Activated CD4-positive, CD25-positive, alpha-beta regulatory T cell treated with anti-CD3 and anti-CD28 coated beads, Interleukin-2, amount 50 U/mL, for 16 hours (primary cell): Measurements from ENCODE around the gene TSPYL4.
A peak's percentile ranks its signal among the peaks of the same experiment; 100 is the strongest.
"Not testable (repeated sequence)": the region's sequence is repeated elsewhere in the genome, so short reads cannot be mapped to it uniquely, and the experiment has no call there.

Experiments used
- DNase-seq: peaks from one replicate; pipeline ENCODE4 v3.0.0-alpha.2; 2020; ENCODE audit warnings: low read depth, low spot score

Gene TSPYL4

GRCh38 chr6:116253505-116254296 is at the start of gene TSPYL4:
Gene TSPYL4 (minus strand): TSS chr6:116254075. CDS start chr6:116254008, 67 bp downstream.
- peak; percentile 79 for DNase-seq

- DNase-seq, result no peak
Observed at GRCh38 chr6:116301104-116301503, 47.2 kb upstream of the TSPYL4 start.

- no peak for DNase-seq
Observed at GRCh38 chr6:116300566-116300965, 46.7 kb upstream of the TSPYL4 start.

GRCh38 chr6:116298973-116299372 is 45.1 kb upstream of the TSPYL4 start:
- no peak for DNase-seq

- DNase-seq, result no peak
Observed at GRCh38 chr6:116298273-116298672, 44.4 kb upstream of the TSPYL4 start.

- no peak for DNase-seq
Observed at GRCh38 chr6:116292553-116292952, 38.7 kb upstream of the TSPYL4 start.

GRCh38 chr6:116291701-116292396 is 38.0 kb upstream of the TSPYL4 start:
- no peak for DNase-seq

- no peak for DNase-seq
Observed at GRCh38 chr6:116290799-116291198, 36.9 kb upstream of the TSPYL4 start.

GRCh38 chr6:116289876-116290275 is 36.0 kb upstream of the TSPYL4 start:
- no peak for DNase-seq

- no peak for DNase-seq
Observed at GRCh38 chr6:116287689-116288282, 33.9 kb upstream of the TSPYL4 start.

- no peak for DNase-seq
Observed at GRCh38 chr6:116286773-116287358, 33.0 kb upstream of the TSPYL4 start.

- not testable (repeated sequence) for DNase-seq
Observed at GRCh38 chr6:116284984-116285383, 31.1 kb upstream of the TSPYL4 start.

- DNase-seq, result no peak
Observed at GRCh38 chr6:116283191-116283590, 29.3 kb upstream of the TSPYL4 start.

GRCh38 chr6:116282698-116283097 is 28.8 kb upstream of the TSPYL4 start:
- DNase-seq, result no peak

GRCh38 chr6:116280933-116281316 is 27.1 kb upstream of the TSPYL4 start:
- DNase-seq, result no peak

- no peak for DNase-seq
Observed at GRCh38 chr6:116280161-116280932, 26.5 kb upstream of the TSPYL4 start.

GRCh38 chr6:116279232-116280160 is 25.6 kb upstream of the TSPYL4 start, which contains the start of gene TSPYL1:
Gene TSPYL1 (minus strand): TSS chr6:116279930. CDS start chr6:116279830, 100 bp downstream.
- peak; percentile 88 for DNase-seq

- DNase-seq, result no peak
Observed at GRCh38 chr6:116278854-116279231, 25.0 kb upstream of the TSPYL4 start.

GRCh38 chr6:116278481-116278829 is 24.6 kb upstream of the TSPYL4 start:
- no peak for DNase-seq

- DNase-seq, result no peak
Observed at GRCh38 chr6:116277124-116277523, 23.2 kb upstream of the TSPYL4 start.
